HepG2 (cell line): ENCODE data around the gene HEPN1. TPM values are rescaled to one million over a fixed set of nuclear protein-coding genes. Genes with fewer than 3 reads are reported as not detected.

ENCODE experiments used
- EP300 ChIP-seq, 3 experiments: sonication (generic) in 1 of 3; formaldehyde crosslinking in 1 of 3; IDR thresholded peaks; 2 replicates each; pipeline versions ENCODE4 v1.5.1 to v1.6.1; 2011 to 2020; ENCODE audit warnings: low read depth in 2 of 3, low read length in 2 of 3, borderline replicate concordance in 1 of 3, improper control_type of control experiment in 1 of 3, mild to moderate bottlenecking in 1 of 3, missing genetic modification reagents in 1 of 3, moderate library complexity in 1 of 3
- FOSL1 ChIP-seq: sonication (generic); formaldehyde crosslinking; IDR thresholded peaks from 2 replicates; pipeline ENCODE4 v1.9.0; 2021; ENCODE audit warnings: missing genetic modification reagents, borderline replicate concordance
- HNRNPH1 ChIP-seq: fragments of 200-400 bp; formaldehyde crosslinking; optimal IDR thresholded peaks from 2 replicates; pipeline ENCODE3; 2017; ENCODE audit warnings: mild to moderate bottlenecking, low read depth, low read length
- MATR3 ChIP-seq: sonication (generic); formaldehyde crosslinking; IDR thresholded peaks from 2 replicates; pipeline ENCODE4 v1.4.0; 2020; ENCODE audit warnings: missing genetic modification reagents
- MED1 ChIP-seq: sonication (generic); formaldehyde crosslinking; IDR thresholded peaks from 2 replicates; pipeline ENCODE4 v1.4.0; 2020; ENCODE audit warnings: missing genetic modification reagents
- NFE2L2 ChIP-seq: fragments of 150-350 bp; IDR thresholded peaks from 2 replicates; pipeline ENCODE4 v1.6.1; 2014; ENCODE audit warnings: low read length
- ONECUT2 ChIP-seq: sonication (generic); formaldehyde crosslinking; IDR thresholded peaks from 2 replicates; pipeline ENCODE4 v1.4.0; 2020; ENCODE audit warnings: missing genetic modification reagents
- PAXIP1 ChIP-seq: sonication (generic); formaldehyde crosslinking; conservative IDR thresholded peaks from 2 replicates; pipeline ENCODE4 v1.4.0; 2020; ENCODE audit warnings: mild to moderate bottlenecking, missing genetic modification reagents, moderate library complexity
- PHF20 ChIP-seq: sonication (generic); formaldehyde crosslinking; IDR thresholded peaks from 2 replicates; pipeline ENCODE4 v1.5.0; 2020; ENCODE audit warnings: mild to moderate bottlenecking, missing genetic modification reagents
- SAFB2 ChIP-seq: sonication (generic); formaldehyde crosslinking; IDR thresholded peaks from 2 replicates; pipeline ENCODE4 v1.5.1; 2020; ENCODE audit warnings: missing genetic modification reagents, low read depth, mild to moderate bottlenecking, borderline replicate concordance
- SAP130 ChIP-seq: IDR thresholded peaks from 2 replicates; pipeline ENCODE4 v1.6.1; 2016; ENCODE audit warnings: low read depth
- SRSF4 ChIP-seq: fragments of 200-400 bp; formaldehyde crosslinking; IDR thresholded peaks from one replicate; pipeline ENCODE4 v1.6.1; 2018; ENCODE audit warnings: mild to moderate bottlenecking, low read depth, low read length, moderate library complexity; ENCODE audit not compliant: poor library complexity, severe bottlenecking
- TRAFD1 ChIP-seq: sonication (generic); formaldehyde crosslinking; IDR thresholded peaks from 2 replicates; pipeline ENCODE4 v1.5.1; 2020; ENCODE audit warnings: missing genetic modification reagents, mild to moderate bottlenecking, borderline replicate concordance
- ZKSCAN8 ChIP-seq: IDR thresholded peaks from 2 replicates; pipeline ENCODE4 v1.6.1; 2016; ENCODE audit warnings: borderline replicate concordance, missing genetic modification reagents, missing compliant biosample characterization
- ZNF275 ChIP-seq: sonication (generic); formaldehyde crosslinking; IDR thresholded peaks from 2 replicates; pipeline ENCODE4 v1.8.0; 2022; ENCODE audit warnings: missing genetic modification reagents, mild to moderate bottlenecking, inconsistent platforms, borderline replicate concordance
- ZNF331 ChIP-seq: sonication (generic); formaldehyde crosslinking; IDR thresholded peaks from 2 replicates; pipeline ENCODE4 v1.4.0; 2020; ENCODE audit warnings: missing genetic modification reagents
- ZNF350 ChIP-seq: sonication (generic); formaldehyde crosslinking; IDR thresholded peaks from 2 replicates; pipeline ENCODE4 v1.4.0; 2020; ENCODE audit warnings: mild to moderate bottlenecking, low read depth, missing genetic modification reagents, borderline replicate concordance
- ZNF44 ChIP-seq: sonication (generic); formaldehyde crosslinking; IDR thresholded peaks from 2 replicates; pipeline ENCODE4 v1.5.1; 2020; ENCODE audit warnings: mild to moderate bottlenecking, missing genetic modification reagents
- ZNF576 ChIP-seq: sonication (generic); formaldehyde crosslinking; IDR thresholded peaks from 2 replicates; pipeline ENCODE4 v1.4.0; 2020; ENCODE audit warnings: mild to moderate bottlenecking, missing genetic modification reagents
- ZNF674 ChIP-seq: sonication (generic); formaldehyde crosslinking; IDR thresholded peaks from 2 replicates; pipeline ENCODE4 v1.5.0; 2020; ENCODE audit warnings: low read depth, mild to moderate bottlenecking, missing genetic modification reagents
- ZNF766 ChIP-seq: sonication (generic); formaldehyde crosslinking; IDR thresholded peaks from 2 replicates; pipeline ENCODE4 v1.5.0; 2020; ENCODE audit warnings: missing genetic modification reagents, borderline replicate concordance
- ZNF768 ChIP-seq: sonication (generic); formaldehyde crosslinking; IDR thresholded peaks from 2 replicates; pipeline ENCODE4 v1.4.0; 2020; ENCODE audit warnings: missing genetic modification reagents
- ZNF781 ChIP-seq: sonication (generic); formaldehyde crosslinking; IDR thresholded peaks from 2 replicates; pipeline ENCODE4 v1.5.1; 2020; ENCODE audit warnings: borderline replicate concordance, mild to moderate bottlenecking, missing genetic modification reagents; ENCODE audit errors: not compliant biosample characterization
- ZSCAN20 ChIP-seq: sonication (generic); formaldehyde crosslinking; IDR thresholded peaks from 2 replicates; pipeline ENCODE4 v1.4.0; 2020; ENCODE audit warnings: missing genetic modification reagents, mild to moderate bottlenecking, borderline replicate concordance
- ZSCAN22 ChIP-seq: sonication (generic); formaldehyde crosslinking; IDR thresholded peaks from 2 replicates; pipeline ENCODE4 v1.4.0; 2020; ENCODE audit warnings: mild to moderate bottlenecking, missing genetic modification reagents
- polyA plus RNA-seq, 8 experiments: library from polyadenylated mRNA; depleted of rRNA in 3 of 8; stranded (reverse) in 7 of 8; unstranded in 1 of 8; fragments of >200 nt; fragmentation: Illumina TruSeq in 4 of 8; extraction: Trizol in 4 of 8; gene quantifications; 2 replicates each; pipeline versions ENCODE4 v1.2.1 to v1.2.3, GENCODE V29; 2011 to 2016; ENCODE audit warnings: low read depth in 4 of 8, missing spikeins in 1 of 8, mixed read lengths in 1 of 8; ENCODE audit not compliant: insufficient read depth in 1 of 8
- total RNA-seq, 5 experiments: library from RNA; depleted of rRNA; stranded (reverse); fragments of >200 nt; fragmentation: Illumina TruSeq; extraction: Trizol; gene quantifications; 2 replicates each; pipeline ENCODE4 v1.2.3, GENCODE V29; 2016; ENCODE audit warnings: low read depth in 1 of 5

The HEPN1 gene
- total and polyA plus RNA-seq, 2 of the 13 experiments (the other 11 are each of a cell fraction or from before 2014, with no cell fraction given): not detected

DNA sequence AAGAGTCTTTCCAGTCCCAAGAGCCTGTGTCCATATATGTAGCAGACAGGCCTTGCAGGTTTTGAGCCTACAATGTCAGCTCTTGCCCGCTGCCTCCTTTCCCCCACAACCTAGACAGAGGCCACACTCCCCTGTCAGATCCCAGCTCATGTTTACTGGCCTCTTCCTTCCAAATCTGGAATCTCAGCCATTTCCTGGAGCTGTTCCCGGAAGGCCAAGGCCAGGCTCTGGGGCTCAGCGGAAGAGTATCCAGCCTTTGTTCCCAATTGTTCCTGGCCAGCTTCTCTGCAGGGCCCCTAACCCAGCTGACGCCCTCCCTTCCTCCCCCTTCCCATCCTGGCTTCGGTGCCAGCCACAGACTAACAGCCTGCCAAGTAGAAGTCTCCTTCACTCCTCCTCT is 20.3 kb upstream of the HEPN1 start (continued):
- TF ChIP-seq SAP130 (CRISPR knock-in tag): peak; percentile 34; the same call in 1 of the 2 replicates
- no peak for TF ChIP-seq TRAFD1
- no peak for TF ChIP-seq HNRNPH1
- TF ChIP-seq ONECUT2 (CRISPR knock-in tag): no peak
- no peak for TF ChIP-seq MATR3 (CRISPR knock-in tag)
- no peak for TF ChIP-seq PHF20 (CRISPR knock-in tag)
- no peak for TF ChIP-seq ZSCAN22
- TF ChIP-seq ZNF576: no peak
- TF ChIP-seq ZNF350 (CRISPR knock-in tag): no peak
- TF ChIP-seq EP300 (IDR thresholded peaks at IDR 0.05; ENCODE audit: low read depth in 2 of 2, low read length in 2 of 2): peak in 1 of 2 experiments; percentile 53; a peak in 1 of 4 replicates
- TF ChIP-seq EP300 (CRISPR knock-in tag; IDR thresholded peaks at IDR 0.05; ENCODE audit: borderline replicate concordance): no peak
- TF ChIP-seq PAXIP1 (CRISPR knock-in tag): peak; percentile 80
- no peak for TF ChIP-seq ZNF766
- no peak for TF ChIP-seq FOSL1 (CRISPR knock-in tag)
- TF ChIP-seq SAFB2 (CRISPR knock-in tag): no peak
- TF ChIP-seq SRSF4: no peak
- no peak for TF ChIP-seq ZNF331 (CRISPR knock-in tag)
- TF ChIP-seq ZNF275 (CRISPR knock-in tag): no peak
- no peak for TF ChIP-seq ZKSCAN8 (CRISPR knock-in tag)
- no peak for TF ChIP-seq ZNF768 (CRISPR knock-in tag)
- TF ChIP-seq MED1 (CRISPR knock-in tag): peak; percentile 84
- TF ChIP-seq NFE2L2: no peak
- TF ChIP-seq ZNF44: no peak
- TF ChIP-seq ZNF781 (CRISPR knock-in tag): no peak
- TF ChIP-seq ZSCAN20 (CRISPR knock-in tag): no peak
- no peak for TF ChIP-seq ZNF674 (CRISPR knock-in tag)
